GM21528 (cell line): Measurements from ENCODE around the gene KLHDC7A.
"Not testable (repeated sequence)": the region's sequence is repeated elsewhere in the genome, so short reads cannot be mapped to it uniquely, and the experiment has no call there.

Source experiments
- ATAC-seq: cut with Tn5 transposase; IDR thresholded peaks from one replicate; pipeline ENCODE4 v1.9.1; 2021; ENCODE audit warnings: mild to moderate bottlenecking, moderate library complexity; ENCODE audit not compliant: unreplicated experiment, low FRiP score

KLHDC7A gene

GRCh38 chr1:18480315-18481189 lies at the start of gene KLHDC7A:
TSS of gene KLHDC7A (plus strand) at chr1:18480930. CDS start at chr1:18480982, 52 bp downstream.
- ATAC-seq, result no peak

GRCh38 chr1:18434041-18434440 lies 46.7 kb upstream of the KLHDC7A start:
- ATAC-seq, result no peak

DNA sequence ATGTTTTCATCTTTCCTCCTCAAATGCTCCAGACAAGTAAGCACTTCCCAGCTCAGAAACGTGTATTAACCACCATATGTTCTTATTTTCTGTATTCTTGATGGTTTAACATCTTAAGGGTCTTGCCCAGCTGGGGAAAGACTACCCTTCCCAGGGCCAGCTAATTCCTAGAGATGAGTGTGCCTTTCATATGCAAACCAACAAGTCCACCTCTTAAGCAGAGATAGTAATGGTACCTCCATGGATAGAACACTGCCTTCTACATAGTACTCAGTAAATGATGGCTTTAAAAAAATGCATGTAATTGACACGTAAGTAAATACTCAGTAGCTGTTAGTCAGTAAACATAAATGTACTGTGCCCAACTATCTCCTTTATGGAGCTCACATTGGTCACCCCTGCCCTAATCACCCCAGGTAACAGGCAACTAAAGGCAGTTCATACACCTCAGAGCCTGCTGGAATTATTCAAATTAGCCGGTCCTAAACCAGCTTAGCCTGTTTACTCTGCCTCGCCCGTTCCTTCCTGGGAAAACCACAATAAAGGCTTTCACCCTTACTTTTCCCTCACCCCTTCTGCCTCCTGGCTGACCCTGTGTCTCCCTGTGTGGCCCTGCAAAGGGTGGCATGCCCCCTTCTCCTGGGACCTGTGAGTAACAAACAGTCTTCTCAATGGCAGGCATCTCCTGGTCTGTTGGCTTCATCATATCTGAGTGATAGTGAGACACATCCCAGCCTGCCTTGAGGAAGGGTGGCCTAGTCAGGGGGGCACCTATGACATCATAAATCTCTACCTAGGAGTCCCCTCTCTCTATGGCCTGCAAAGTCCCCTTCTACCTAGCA lies 40.1 kb upstream of the KLHDC7A start:
- ATAC-seq, result no peak

- ATAC-seq, result no peak
Observed at GRCh38 chr1:18443587-18444520, 36.9 kb upstream of the KLHDC7A start.

- no peak for ATAC-seq
Observed at GRCh38 chr1:18444563-18444962, 36.2 kb upstream of the KLHDC7A start.

- no peak for ATAC-seq
Observed at GRCh38 chr1:18446751-18447150, 34.0 kb upstream of the KLHDC7A start.

DNA sequence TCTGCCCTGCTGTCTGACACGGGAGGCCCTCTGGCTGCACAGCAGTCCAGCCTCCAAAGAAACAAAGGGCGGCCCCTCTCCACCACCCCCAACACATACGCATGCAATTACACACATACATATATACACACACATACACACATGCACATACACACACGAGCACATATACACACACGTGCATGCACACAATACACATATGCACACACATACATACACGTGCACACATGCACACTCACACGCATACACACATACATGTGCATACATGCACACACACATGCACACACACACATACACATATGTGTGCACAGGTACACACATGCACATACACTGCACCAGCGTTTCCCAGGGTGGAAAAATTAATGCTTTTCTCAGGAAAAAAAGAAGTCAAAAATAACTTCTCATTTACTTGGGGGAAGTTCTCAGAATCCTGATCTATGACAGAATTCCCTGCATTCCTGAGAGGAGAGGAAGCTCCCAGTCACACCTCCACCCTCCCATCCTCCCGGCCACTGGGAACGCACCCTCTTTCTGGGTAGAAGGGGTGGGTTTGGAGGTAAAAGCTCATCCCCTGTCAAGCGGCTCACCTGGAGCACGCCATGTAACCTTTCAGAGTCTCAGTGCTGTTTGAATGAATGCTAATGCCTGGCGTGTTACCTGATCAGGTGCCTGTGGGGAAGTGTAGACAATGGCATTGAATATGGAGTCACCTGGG lies 33.1 kb upstream of the KLHDC7A start:
- ATAC-seq, result no peak

DNA sequence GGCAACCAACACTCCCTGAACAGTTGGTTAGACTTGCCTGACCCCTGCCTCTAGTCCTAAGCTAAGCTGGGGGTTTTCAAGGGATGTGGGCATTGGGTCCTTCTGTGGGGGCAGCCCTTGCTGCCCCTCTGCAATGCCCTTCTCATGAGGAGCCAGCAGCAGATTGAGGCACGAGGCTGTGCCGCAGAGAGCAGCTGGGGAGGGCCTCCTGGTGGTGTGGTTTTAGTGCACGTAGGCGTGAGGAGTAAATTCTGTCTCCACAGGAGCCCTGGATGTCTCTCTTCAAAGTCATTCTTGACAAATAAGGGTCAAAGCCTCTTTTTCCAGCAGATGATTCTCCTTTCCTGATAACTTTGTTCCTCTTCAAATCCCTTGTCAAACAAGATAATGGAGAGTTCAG lies 31.8 kb upstream of the KLHDC7A start:
- ATAC-seq, result no peak

DNA sequence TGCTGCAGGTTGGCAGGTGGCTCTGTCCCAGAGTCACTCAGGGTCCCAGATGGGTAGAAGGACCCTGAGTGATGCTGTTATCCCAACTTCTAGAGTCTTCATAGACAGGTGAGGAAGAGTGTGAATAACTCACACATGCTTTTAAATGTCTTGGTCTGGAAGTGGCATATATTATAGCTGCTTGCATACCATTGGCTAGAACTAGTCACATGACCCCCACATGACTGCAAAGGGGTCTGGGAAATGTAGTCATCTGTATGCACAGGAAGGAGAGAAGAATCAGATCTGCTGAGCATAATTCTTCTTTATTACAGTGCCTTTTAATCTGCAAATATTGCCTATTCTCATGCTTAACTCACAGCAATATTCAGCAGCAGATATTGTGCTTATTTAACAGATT lies 28.2 kb upstream of the KLHDC7A start:
- ATAC-seq, result no peak

DNA sequence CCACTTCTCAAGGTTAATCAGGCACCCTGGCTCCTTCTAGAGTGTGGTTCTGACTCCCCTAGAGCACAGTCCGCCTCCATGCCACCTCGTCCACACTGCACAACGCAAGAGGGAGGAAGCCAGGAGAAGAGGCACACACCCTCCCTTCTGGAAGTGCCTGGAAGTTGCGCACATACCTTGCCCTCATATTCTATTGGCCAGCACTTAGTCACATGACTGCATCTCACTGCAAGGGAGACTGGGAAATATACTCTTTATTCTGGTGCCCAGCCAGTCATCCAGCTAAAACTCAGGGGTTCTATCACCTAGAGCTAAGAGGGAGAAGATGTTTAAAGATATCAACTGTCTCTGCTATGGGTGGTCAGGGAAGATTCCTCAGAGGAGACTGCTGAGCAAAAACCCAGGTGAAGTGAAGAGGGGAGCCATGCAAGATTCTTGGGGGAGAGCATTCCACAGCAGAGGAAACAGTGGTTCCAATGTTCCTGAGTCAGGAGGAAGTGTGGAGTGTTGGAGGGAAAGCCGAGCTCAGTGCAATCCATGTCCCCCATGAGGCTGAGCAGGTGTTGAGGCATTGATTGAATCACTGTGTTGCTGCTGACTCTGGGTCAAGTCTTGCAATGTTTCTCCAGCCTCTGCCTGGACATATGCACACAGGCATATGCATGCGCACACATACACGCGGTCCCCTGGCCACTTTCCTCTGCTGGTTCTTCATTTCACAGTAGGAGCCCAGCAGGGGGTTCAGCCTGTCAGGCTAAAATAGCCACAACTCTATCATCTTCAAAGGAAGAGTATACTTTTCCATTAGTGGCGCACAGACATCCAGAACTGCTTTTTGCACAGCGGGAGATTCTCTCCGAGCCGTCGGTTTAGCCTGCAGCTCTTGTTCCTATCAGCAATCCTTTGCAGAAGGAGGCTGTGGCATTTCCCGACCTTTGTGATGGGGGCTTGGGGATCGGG lies 22.3 kb upstream of the KLHDC7A start:
- no peak for ATAC-seq

DNA sequence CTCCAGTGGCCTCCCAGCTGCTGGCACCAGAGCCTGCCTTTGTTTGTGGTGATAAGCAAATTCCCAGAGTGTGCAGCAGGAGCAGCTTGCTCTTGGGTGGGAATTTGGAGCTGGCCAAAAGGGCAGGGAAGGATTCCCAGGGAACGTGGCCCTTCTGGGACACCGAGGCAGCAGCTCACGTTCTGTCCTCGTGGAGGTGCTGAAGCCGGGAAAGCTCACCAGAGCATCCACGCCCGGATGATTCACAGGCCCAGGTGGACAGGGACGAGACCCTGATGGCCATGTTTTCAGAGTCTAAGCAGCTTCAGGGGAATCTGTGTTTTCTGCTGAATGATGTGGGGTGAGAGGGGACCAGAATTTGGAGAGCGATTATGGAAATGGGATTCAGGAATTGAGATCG lies 19.1 kb upstream of the KLHDC7A start:
- ATAC-seq, result no peak

GRCh38 chr1:18462517-18462916 lies 18.2 kb upstream of the KLHDC7A start:
- ATAC-seq, result not testable (repeated sequence)

GRCh38 chr1:18463063-18463462 lies 17.7 kb upstream of the KLHDC7A start:
- ATAC-seq, result no peak

- no peak for ATAC-seq
Observed at GRCh38 chr1:18463984-18464664, 16.6 kb upstream of the KLHDC7A start.

DNA sequence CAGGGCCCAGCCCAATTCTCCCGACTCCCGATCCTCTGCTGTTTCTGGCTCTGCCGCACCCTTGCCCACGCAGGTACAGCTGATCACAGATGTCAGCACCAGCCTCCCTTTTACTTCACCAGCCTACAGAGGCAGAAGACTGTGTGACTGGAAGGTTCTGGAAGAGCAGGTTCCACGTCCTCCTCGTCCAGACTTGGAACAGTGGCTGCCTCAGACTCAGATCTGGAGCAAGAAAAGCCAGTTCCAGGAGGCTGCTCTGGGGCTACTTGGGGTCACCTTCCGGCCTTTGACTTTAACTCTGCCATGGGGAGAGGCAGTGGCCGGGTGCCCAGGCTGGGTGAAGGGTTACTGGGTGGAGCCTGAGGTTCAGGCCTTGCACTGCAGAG lies 16.1 kb upstream of the KLHDC7A start:
- no peak for ATAC-seq

DNA sequence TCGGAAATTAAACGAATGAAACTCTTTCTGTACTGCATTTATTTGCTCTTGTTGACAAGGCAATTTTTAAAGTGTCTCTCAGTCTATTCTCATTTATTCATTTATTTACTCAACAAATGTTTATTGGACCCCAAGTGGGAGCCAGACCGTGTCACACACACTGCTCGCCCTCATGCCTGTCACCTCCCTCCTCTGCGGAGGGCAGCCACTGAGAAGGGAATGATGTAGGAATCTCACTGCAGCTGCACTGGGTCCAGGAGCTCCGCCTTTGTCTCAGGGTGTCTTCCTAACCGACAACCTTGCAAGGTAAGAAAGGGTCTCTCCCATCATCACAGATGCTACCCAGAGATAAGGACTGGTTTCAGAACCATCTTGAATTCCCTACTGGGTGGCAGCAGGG lies 14.1 kb upstream of the KLHDC7A start:
- no peak for ATAC-seq

- ATAC-seq, result no peak
Observed at GRCh38 chr1:18468570-18468969, 12.2 kb upstream of the KLHDC7A start.

GRCh38 chr1:18469514-18469913 lies 11.2 kb upstream of the KLHDC7A start:
- ATAC-seq, result no peak
